Activated CD4-positive, alpha-beta T cell treated with anti-CD3 and anti-CD28 coated beads for 36 hours (primary cell): ENCODE data around the gene PHLPP1. TPM values are rescaled to one million over a fixed set of nuclear protein-coding genes. Genes with fewer than 3 reads are reported as not detected.

Experiments
- ATAC-seq: fragments of 200-7000 bp; cut with Tn5 transposase; one replicate; pipeline ENCODE4 v1.10.0; 2021; ENCODE audit warnings: mild to moderate bottlenecking, moderate library complexity
- CTCF ChIA-PET: fragments of 350-600 bp; sonication (Branson Sonifier 250); formaldehyde crosslinking; loops from one replicate; lab custom pipeline; 2021; ENCODE audit warnings: antibody characterized with exemption; lab: Charles Lee
- POLR2A ChIA-PET: fragments of 350-600 bp; sonication (Branson Sonifier 250); formaldehyde crosslinking; loops from one replicate; lab custom pipeline; 2021; ENCODE audit warnings: antibody characterized with exemption, inconsistent platforms; lab: Charles Lee
- DNase-seq: peaks from one replicate; pipeline ENCODE4 v3.0.0-alpha.2; 2020
- H3K27ac Mint-ChIP-seq: one replicate; pipeline ENCODE4 v1.8.0; 2021; ENCODE audit warnings: mixed read lengths
- H3K27me3 Mint-ChIP-seq: one replicate; pipeline ENCODE4 v1.8.0; 2021; ENCODE audit warnings: mixed read lengths
- H3K36me3 Mint-ChIP-seq: one replicate; pipeline ENCODE4 v1.8.0; 2021; ENCODE audit warnings: low read depth, mixed read lengths
- H3K4me1 Mint-ChIP-seq: one replicate; pipeline ENCODE4 v1.8.0; 2021; ENCODE audit warnings: mixed read lengths
- H3K4me3 Mint-ChIP-seq: one replicate; pipeline ENCODE4 v1.8.0; 2021; ENCODE audit warnings: mild to moderate bottlenecking, moderate library complexity, mixed read lengths
- H3K9me3 Mint-ChIP-seq: one replicate; pipeline ENCODE4 v1.8.0; 2021; ENCODE audit warnings: low read depth, mixed read lengths
- intact Hi-C, 2 experiments: fragments of 100-400 bp; cut with DNase I in 1 of 2; cut with micrococcal nuclease in 1 of 2; formaldehyde crosslinking; loops; one replicate each; pipeline versions ENCODE4 v1.14.2 to v1.15.1; 2022 to 2024; cut with DNase I, micrococcal nuclease
- total RNA-seq, 2 experiments: library from RNA; stranded (reverse); gene quantifications; one replicate each; pipeline ENCODE4 v1.2.3, GENCODE V29; 2021

The PHLPP1 gene
- total RNA-seq, 2 experiments from 2014 or later: 6.8 to 8.5 TPM

GRCh38 chr18:62868645-62869044 lies 153.3 kb downstream of the PHLPP1 start:
- Mint-ChIP-seq H3K27ac (no peak overlapping the region), H3K36me3 (no peaks in the 10 kb centered on the region), H3K9me3 (no peaks in the 10 kb centered on the region), H3K27me3 (no peaks in the 10 kb centered on the region), H3K4me1 (peaks cover 14% of the 10 kb centered on the region), H3K4me3 (no peak overlapping the region)
- CTCF ChIA-PET: interaction anchor here (0.7 to 1.1 kb wide), 3 partner anchors 8 to 35 kb away, joined by 3 read pairs; no protein-coding TSS in a partner anchor
- intact Hi-C loops: no loop called here
- no peak for ATAC-seq
- POLR2A ChIA-PET: no interaction called here
- no peak for DNase-seq

- Mint-ChIP-seq H3K4me1 (peaks cover 14% of the 10 kb centered on the region), H3K9me3 (no peaks in the 10 kb centered on the region), H3K36me3 (no peaks in the 10 kb centered on the region), H3K27me3 (no peaks in the 10 kb centered on the region), H3K27ac (no peak overlapping the region), H3K4me3 (no peak overlapping the region)
- DNase-seq: no peak
- ChIA-PET POLR2A (no interaction called here), CTCF (no interaction called here)
- intact Hi-C loops: no loop called here
- ATAC-seq: no peak
These were observed 155.3 kb downstream of the PHLPP1 start for GRCh38 chr18:62870643-62871042.

GRCh38 chr18:62875323-62875722 lies 160.0 kb downstream of the PHLPP1 start:
- ChIA-PET POLR2A (no interaction called here), CTCF (no interaction called here)
- Mint-ChIP-seq H3K27me3 (peaks cover 2% of the 10 kb centered on the region), H3K4me3 (no peak overlapping the region), H3K4me1 (peaks cover 13% of the 10 kb centered on the region), H3K9me3 (no peaks in the 10 kb centered on the region), H3K27ac (no peak overlapping the region), H3K36me3 (no peaks in the 10 kb centered on the region)
- intact Hi-C loops: no loop called here
- no peak for ATAC-seq
- no peak for DNase-seq

- ATAC-seq (no peak), DNase-seq (no peak)
- ChIA-PET POLR2A (no interaction called here), CTCF (interaction anchor here (1.1 kb wide), 1 partner anchor 12 kb away, joined by 3 read pairs; no protein-coding TSS in a partner anchor)
- no peak overlapping the region for H3K27ac Mint-ChIP-seq
- H3K4me1 Mint-ChIP-seq: peaks cover 15% of the 10 kb centered on the region
- H3K9me3 Mint-ChIP-seq: no peaks in the 10 kb centered on the region
- peaks cover 2% of the 10 kb centered on the region for H3K27me3 Mint-ChIP-seq
- no peak overlapping the region for H3K4me3 Mint-ChIP-seq
- no peaks in the 10 kb centered on the region for H3K36me3 Mint-ChIP-seq
- intact Hi-C loops: no loop called here
These were observed 160.8 kb downstream of the PHLPP1 start for GRCh38 chr18:62876111-62876510.

- Mint-ChIP-seq H3K27me3 (peaks cover 2% of the 10 kb centered on the region), H3K36me3 (no peaks in the 10 kb centered on the region), H3K9me3 (no peaks in the 10 kb centered on the region), H3K4me3 (no peak overlapping the region), H3K27ac (no peak overlapping the region), H3K4me1 (peaks cover 19% of the 10 kb centered on the region)
- intact Hi-C loops: no loop called here
- POLR2A ChIA-PET: no interaction called here
- CTCF ChIA-PET: interaction anchor here (0.6 to 1.1 kb wide), 2 partner anchors 11 to 14 kb away, joined by 3 read pairs; no protein-coding TSS in a partner anchor
- DNase-seq (no peak), ATAC-seq (no peak)
These were observed 161.5 kb downstream of the PHLPP1 start for GRCh38 chr18:62876828-62877227.

- POLR2A ChIA-PET: no interaction called here
- Mint-ChIP-seq H3K36me3 (no peaks in the 10 kb centered on the region), H3K4me1 (peaks cover 21% of the 10 kb centered on the region), H3K27me3 (peaks cover 2% of the 10 kb centered on the region), H3K9me3 (no peaks in the 10 kb centered on the region), H3K27ac (no peak overlapping the region), H3K4me3 (no peak overlapping the region)
- ATAC-seq: no peak
- DNase-seq: no peak
- intact Hi-C loops: no loop called here
- CTCF ChIA-PET: interaction anchor here (0.6 to 1.1 kb wide), 3 partner anchors 10 to 538 kb away, joined by 3 read pairs; no protein-coding TSS in a partner anchor
These were observed 162.3 kb downstream of the PHLPP1 start for GRCh38 chr18:62877411-62878221.

GRCh38 chr18:62878305-62878704 lies 163.0 kb downstream of the PHLPP1 start:
- intact Hi-C loops: no loop called here

GRCh38 chr18:62880034-62880433 lies 164.7 kb downstream of the PHLPP1 start:
- peaks cover 21% of the 10 kb centered on the region for H3K4me1 Mint-ChIP-seq
- H3K36me3 Mint-ChIP-seq: no peaks in the 10 kb centered on the region
- no peaks in the 10 kb centered on the region for H3K9me3 Mint-ChIP-seq
- H3K27ac Mint-ChIP-seq: peak overlapping the region; percentile 42
- intact Hi-C loops: no loop called here
- peaks cover 2% of the 10 kb centered on the region for H3K27me3 Mint-ChIP-seq
- H3K4me3 Mint-ChIP-seq: no peak overlapping the region
- ATAC-seq (no peak), DNase-seq (no peak)
- ChIA-PET CTCF (interaction anchor here (0.7 kb wide), 2 partner anchors 11 to 195 kb away, joined by 3 read pairs; no protein-coding TSS in a partner anchor), POLR2A (no interaction called here)

More at GRCh38 chr18:62878305-62878704, 163.0 kb downstream of the PHLPP1 start:
- DNase-seq (no peak), ATAC-seq (no peak)
- H3K4me3 Mint-ChIP-seq: no peak overlapping the region
- no peaks in the 10 kb centered on the region for H3K36me3 Mint-ChIP-seq
- H3K27me3 Mint-ChIP-seq: peaks cover 2% of the 10 kb centered on the region
- peaks cover 21% of the 10 kb centered on the region for H3K4me1 Mint-ChIP-seq
- no peak overlapping the region for H3K27ac Mint-ChIP-seq
- CTCF ChIA-PET: no interaction called here
- POLR2A ChIA-PET: no interaction called here
- H3K9me3 Mint-ChIP-seq: no peaks in the 10 kb centered on the region

- ChIA-PET POLR2A (no interaction called here), CTCF (interaction anchor here (0.7 kb wide), 1 partner anchor 12 kb away, joined by 3 read pairs; no protein-coding TSS in a partner anchor)
- Mint-ChIP-seq H3K4me1 (peaks cover 21% of the 10 kb centered on the region), H3K27me3 (peaks cover 2% of the 10 kb centered on the region), H3K27ac (no peak overlapping the region), H3K9me3 (no peaks in the 10 kb centered on the region), H3K4me3 (no peak overlapping the region), H3K36me3 (no peaks in the 10 kb centered on the region)
- intact Hi-C loops: no loop called here
- DNase-seq (no peak), ATAC-seq (peak; percentile 58)
These were observed 165.5 kb downstream of the PHLPP1 start for GRCh38 chr18:62880673-62881364.

GRCh38 chr18:62881509-62882016 lies 166.2 kb downstream of the PHLPP1 start:
- H3K4me3 Mint-ChIP-seq: no peak overlapping the region
- intact Hi-C loops: no loop called here
- H3K9me3 Mint-ChIP-seq: no peaks in the 10 kb centered on the region
- no peak overlapping the region for H3K27ac Mint-ChIP-seq
- POLR2A ChIA-PET: no interaction called here
- H3K36me3 Mint-ChIP-seq: no peaks in the 10 kb centered on the region
- H3K4me1 Mint-ChIP-seq: peaks cover 21% of the 10 kb centered on the region
- ATAC-seq: peak; percentile 74
- CTCF ChIA-PET: no interaction called here
- H3K27me3 Mint-ChIP-seq: peaks cover 2% of the 10 kb centered on the region
- DNase-seq: peak; percentile 17

GRCh38 chr18:62883937-62884735 lies 168.8 kb downstream of the PHLPP1 start:
- Mint-ChIP-seq H3K36me3 (no peaks in the 10 kb centered on the region), H3K27me3 (no peaks in the 10 kb centered on the region), H3K9me3 (no peaks in the 10 kb centered on the region), H3K4me1 (peaks cover 18% of the 10 kb centered on the region), H3K4me3 (no peak overlapping the region), H3K27ac (no peak overlapping the region)
- intact Hi-C loops: no loop called here
- ChIA-PET POLR2A (no interaction called here), CTCF (interaction anchor here (0.6 kb wide), 1 partner anchor 33 kb away, joined by 3 read pairs; no protein-coding TSS in a partner anchor)
- DNase-seq (no peak), ATAC-seq (no peak)
